HepG2 (cell line): Measurements from ENCODE around the gene DEFB112. TPM values are rescaled to one million over a fixed set of nuclear protein-coding genes. Genes with fewer than 3 reads are reported as not detected.
A peak's percentile ranks its signal among the peaks of the same experiment; 100 is the strongest.

Experiments
- CHD4 ChIP-seq: fragments of 200-600 bp; sonication (generic); IDR thresholded peaks from 2 replicates; pipeline ENCODE4 v1.7.0; 2017; ENCODE audit warnings: mild to moderate bottlenecking, low read length, borderline replicate concordance
- FOXA1 ChIP-seq, 2 experiments: fragments of 450-650 bp in 1 of 2; sonication (generic) in 1 of 2; formaldehyde crosslinking in 1 of 2; IDR thresholded peaks; 2 replicates each; pipeline versions ENCODE4 v1.4.0 to v1.6.1; 2016 to 2020; ENCODE audit warnings: missing genetic modification reagents in 1 of 2
- FOXP1 ChIP-seq, 2 experiments: fragments of 450-650 bp in 1 of 2; IDR thresholded peaks; 2 replicates each; pipeline ENCODE4 v1.6.1; 2017 to 2018; ENCODE audit warnings: antibody characterized with exemption in 1 of 2
- HOXA5 ChIP-seq: sonication (generic); formaldehyde crosslinking; IDR thresholded peaks from 2 replicates; pipeline ENCODE4 v1.4.0; 2020; ENCODE audit warnings: missing genetic modification reagents
- IKZF1 ChIP-seq: fragments of 450-650 bp; IDR thresholded peaks from 2 replicates; pipeline ENCODE4 v1.7.1; 2016
- ONECUT2 ChIP-seq: sonication (generic); formaldehyde crosslinking; IDR thresholded peaks from 2 replicates; pipeline ENCODE4 v1.4.0; 2020; ENCODE audit warnings: missing genetic modification reagents
- PHF5A ChIP-seq: IDR thresholded peaks from one replicate; pipeline ENCODE4 v1.6.1; 2018; ENCODE audit warnings: low read depth, missing genetic modification reagents; ENCODE audit not compliant: unreplicated experiment
- REPIN1 ChIP-seq: sonication (generic); formaldehyde crosslinking; IDR thresholded peaks from 2 replicates; pipeline ENCODE4 v1.8.0; 2022; ENCODE audit warnings: missing genetic modification reagents, low read depth, mild to moderate bottlenecking, borderline replicate concordance
- SAP130 ChIP-seq: IDR thresholded peaks from 2 replicates; pipeline ENCODE4 v1.6.1; 2016; ENCODE audit warnings: low read depth
- XBP1 ChIP-seq: sonication (generic); formaldehyde crosslinking; IDR thresholded peaks from 2 replicates; pipeline ENCODE4 v1.5.0; 2020; ENCODE audit warnings: missing genetic modification reagents
- ZNF234 ChIP-seq: sonication (generic); formaldehyde crosslinking; conservative IDR thresholded peaks from 2 replicates; pipeline ENCODE4 v1.5.1; 2020; ENCODE audit warnings: mild to moderate bottlenecking, missing genetic modification reagents
- ZNF382 ChIP-seq: sonication (generic); formaldehyde crosslinking; IDR thresholded peaks from 2 replicates; pipeline ENCODE4 v1.5.0; 2020; ENCODE audit warnings: missing genetic modification reagents, mild to moderate bottlenecking, borderline replicate concordance
- ZNF501 ChIP-seq: sonication (generic); formaldehyde crosslinking; IDR thresholded peaks from 2 replicates; pipeline ENCODE4 v1.5.1; 2020; ENCODE audit warnings: mild to moderate bottlenecking, moderate library complexity, missing genetic modification reagents
- ZNF672 ChIP-seq: sonication (generic); formaldehyde crosslinking; IDR thresholded peaks from 2 replicates; pipeline ENCODE4 v1.8.1; 2022; ENCODE audit warnings: missing genetic modification reagents
- ZNF768 ChIP-seq: sonication (generic); formaldehyde crosslinking; IDR thresholded peaks from 2 replicates; pipeline ENCODE4 v1.4.0; 2020; ENCODE audit warnings: missing genetic modification reagents
- polyA plus RNA-seq, 8 experiments: library from polyadenylated mRNA; depleted of rRNA in 3 of 8; stranded (reverse) in 7 of 8; unstranded in 1 of 8; fragments of >200 nt; fragmentation: Illumina TruSeq in 4 of 8; extraction: Trizol in 4 of 8; gene quantifications; 2 replicates each; pipeline versions ENCODE4 v1.2.1 to v1.2.3, GENCODE V29; 2011 to 2016; ENCODE audit warnings: low read depth in 4 of 8, missing spikeins in 1 of 8, mixed read lengths in 1 of 8; ENCODE audit not compliant: insufficient read depth in 1 of 8
- total RNA-seq, 5 experiments: library from RNA; depleted of rRNA; stranded (reverse); fragments of >200 nt; fragmentation: Illumina TruSeq; extraction: Trizol; gene quantifications; 2 replicates each; pipeline ENCODE4 v1.2.3, GENCODE V29; 2016; ENCODE audit warnings: low read depth in 1 of 5
- TF ChIP-seq, protein P1 (sequence below): fragments of 450-650 bp; IDR thresholded peaks from 2 replicates; pipeline ENCODE4 v1.6.1; 2017; ENCODE audit warnings: mild to moderate bottlenecking
- TF ChIP-seq, protein P2 (sequence below), 2 experiments: IDR thresholded peaks; 2 replicates each; pipeline ENCODE4 v1.6.1; 2011 to 2012; ENCODE audit warnings: low read length in 2 of 2, borderline replicate concordance in 1 of 2, low read depth in 1 of 2, mild to moderate bottlenecking in 1 of 2, moderate library complexity in 1 of 2
- TF ChIP-seq, protein P3 (sequence below): sonication (generic); formaldehyde crosslinking; conservative IDR thresholded peaks from 2 replicates; pipeline ENCODE4 v1.4.0; 2020; ENCODE audit warnings: missing genetic modification reagents

DEFB112 gene
- total and polyA plus RNA-seq, 2 of the 13 experiments (the other 11 are each of a cell fraction or from before 2014, with no cell fraction given): not detected

DNA sequence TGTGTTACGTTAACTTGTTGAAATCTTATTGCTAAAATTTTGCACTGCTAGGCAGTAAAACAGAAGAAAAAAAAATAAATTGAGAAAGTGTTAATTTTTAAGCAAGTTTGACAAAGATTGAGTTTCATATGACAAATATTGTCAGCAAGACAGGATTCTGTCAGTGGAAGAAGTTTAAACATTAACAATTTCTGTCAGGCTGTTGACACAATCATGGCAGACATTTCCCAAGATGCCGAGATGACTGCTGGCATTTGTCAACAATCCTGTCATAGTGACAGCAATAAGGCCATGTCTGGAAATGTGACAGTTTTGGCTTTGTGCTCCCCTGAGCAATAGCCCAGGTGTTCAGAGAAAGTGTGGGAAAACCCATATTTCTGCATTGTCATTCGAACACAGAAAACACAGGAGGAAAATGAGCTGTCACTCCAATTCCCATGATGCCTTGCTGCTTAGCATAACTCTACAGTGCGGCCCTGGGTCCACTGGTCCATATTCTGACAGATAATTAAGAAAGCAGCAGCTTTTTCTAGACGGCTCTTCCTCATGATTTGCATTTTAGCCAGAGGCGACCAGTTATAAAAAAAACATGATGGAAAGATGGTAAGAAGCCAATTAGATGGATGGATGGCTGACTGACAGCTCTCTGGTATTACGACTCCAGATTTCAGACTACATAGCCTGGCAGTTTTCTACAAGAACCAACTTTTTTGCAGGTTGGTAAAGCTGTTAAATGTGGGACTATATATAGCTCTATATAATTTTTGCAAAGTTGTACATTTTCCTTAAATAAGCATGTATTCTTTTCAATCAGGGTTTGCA lies 43.6 kb upstream of the DEFB112 start (continued):
- TF ChIP-seq, protein P1, sequence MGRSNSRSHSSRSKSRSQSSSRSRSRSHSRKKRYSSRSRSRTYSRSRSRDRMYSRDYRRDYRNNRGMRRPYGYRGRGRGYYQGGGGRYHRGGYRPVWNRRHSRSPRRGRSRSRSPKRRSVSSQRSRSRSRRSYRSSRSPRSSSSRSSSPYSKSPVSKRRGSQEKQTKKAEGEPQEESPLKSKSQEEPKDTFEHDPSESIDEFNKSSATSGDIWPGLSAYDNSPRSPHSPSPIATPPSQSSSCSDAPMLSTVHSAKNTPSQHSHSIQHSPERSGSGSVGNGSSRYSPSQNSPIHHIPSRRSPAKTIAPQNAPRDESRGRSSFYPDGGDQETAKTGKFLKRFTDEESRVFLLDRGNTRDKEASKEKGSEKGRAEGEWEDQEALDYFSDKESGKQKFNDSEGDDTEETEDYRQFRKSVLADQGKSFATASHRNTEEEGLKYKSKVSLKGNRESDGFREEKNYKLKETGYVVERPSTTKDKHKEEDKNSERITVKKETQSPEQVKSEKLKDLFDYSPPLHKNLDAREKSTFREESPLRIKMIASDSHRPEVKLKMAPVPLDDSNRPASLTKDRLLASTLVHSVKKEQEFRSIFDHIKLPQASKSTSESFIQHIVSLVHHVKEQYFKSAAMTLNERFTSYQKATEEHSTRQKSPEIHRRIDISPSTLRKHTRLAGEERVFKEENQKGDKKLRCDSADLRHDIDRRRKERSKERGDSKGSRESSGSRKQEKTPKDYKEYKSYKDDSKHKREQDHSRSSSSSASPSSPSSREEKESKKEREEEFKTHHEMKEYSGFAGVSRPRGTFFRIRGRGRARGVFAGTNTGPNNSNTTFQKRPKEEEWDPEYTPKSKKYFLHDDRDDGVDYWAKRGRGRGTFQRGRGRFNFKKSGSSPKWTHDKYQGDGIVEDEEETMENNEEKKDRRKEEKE: no peak
- TF ChIP-seq ZNF501 (no peak; the same call in 1 of the 2 replicates), IKZF1 (no peak), ZNF234 (CRISPR knock-in tag) (no peak), CHD4 (peak; percentile 94), XBP1 (CRISPR knock-in tag) (no peak), FOXA1 (IDR thresholded peaks at IDR 0.05) (peak; percentile 85), FOXA1 (CRISPR knock-in tag; IDR thresholded peaks at IDR 0.05) (peak; percentile 98), SAP130 (CRISPR knock-in tag) (peak; percentile 97), HOXA5 (CRISPR knock-in tag) (0 out of 2 replicates have a peak, but pooled peaks have one; percentile 49), PHF5A (peak; percentile 56), REPIN1 (CRISPR knock-in tag) (peak; percentile 74; the same call in 1 of the 2 replicates), ZNF768 (CRISPR knock-in tag) (no peak), ZNF382 (CRISPR knock-in tag) (no peak), ONECUT2 (CRISPR knock-in tag) (no peak), FOXP1 (IDR thresholded peaks at IDR 0.05) (peak; percentile 92), FOXP1 (CRISPR knock-in tag; IDR thresholded peaks at IDR 0.05) (peak; percentile 95), ZNF672 (CRISPR knock-in tag) (no peak)
- TF ChIP-seq, protein P2, sequence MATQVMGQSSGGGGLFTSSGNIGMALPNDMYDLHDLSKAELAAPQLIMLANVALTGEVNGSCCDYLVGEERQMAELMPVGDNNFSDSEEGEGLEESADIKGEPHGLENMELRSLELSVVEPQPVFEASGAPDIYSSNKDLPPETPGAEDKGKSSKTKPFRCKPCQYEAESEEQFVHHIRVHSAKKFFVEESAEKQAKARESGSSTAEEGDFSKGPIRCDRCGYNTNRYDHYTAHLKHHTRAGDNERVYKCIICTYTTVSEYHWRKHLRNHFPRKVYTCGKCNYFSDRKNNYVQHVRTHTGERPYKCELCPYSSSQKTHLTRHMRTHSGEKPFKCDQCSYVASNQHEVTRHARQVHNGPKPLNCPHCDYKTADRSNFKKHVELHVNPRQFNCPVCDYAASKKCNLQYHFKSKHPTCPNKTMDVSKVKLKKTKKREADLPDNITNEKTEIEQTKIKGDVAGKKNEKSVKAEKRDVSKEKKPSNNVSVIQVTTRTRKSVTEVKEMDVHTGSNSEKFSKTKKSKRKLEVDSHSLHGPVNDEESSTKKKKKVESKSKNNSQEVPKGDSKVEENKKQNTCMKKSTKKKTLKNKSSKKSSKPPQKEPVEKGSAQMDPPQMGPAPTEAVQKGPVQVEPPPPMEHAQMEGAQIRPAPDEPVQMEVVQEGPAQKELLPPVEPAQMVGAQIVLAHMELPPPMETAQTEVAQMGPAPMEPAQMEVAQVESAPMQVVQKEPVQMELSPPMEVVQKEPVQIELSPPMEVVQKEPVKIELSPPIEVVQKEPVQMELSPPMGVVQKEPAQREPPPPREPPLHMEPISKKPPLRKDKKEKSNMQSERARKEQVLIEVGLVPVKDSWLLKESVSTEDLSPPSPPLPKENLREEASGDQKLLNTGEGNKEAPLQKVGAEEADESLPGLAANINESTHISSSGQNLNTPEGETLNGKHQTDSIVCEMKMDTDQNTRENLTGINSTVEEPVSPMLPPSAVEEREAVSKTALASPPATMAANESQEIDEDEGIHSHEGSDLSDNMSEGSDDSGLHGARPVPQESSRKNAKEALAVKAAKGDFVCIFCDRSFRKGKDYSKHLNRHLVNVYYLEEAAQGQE (IDR thresholded peaks at IDR 0.05; ENCODE audit: borderline replicate concordance in 1 of 2, low read depth in 1 of 2, low read length in 2 of 2): peak in 1 of 2 experiments; percentile 40; a peak in 1 of 4 replicates
- TF ChIP-seq, protein P3, sequence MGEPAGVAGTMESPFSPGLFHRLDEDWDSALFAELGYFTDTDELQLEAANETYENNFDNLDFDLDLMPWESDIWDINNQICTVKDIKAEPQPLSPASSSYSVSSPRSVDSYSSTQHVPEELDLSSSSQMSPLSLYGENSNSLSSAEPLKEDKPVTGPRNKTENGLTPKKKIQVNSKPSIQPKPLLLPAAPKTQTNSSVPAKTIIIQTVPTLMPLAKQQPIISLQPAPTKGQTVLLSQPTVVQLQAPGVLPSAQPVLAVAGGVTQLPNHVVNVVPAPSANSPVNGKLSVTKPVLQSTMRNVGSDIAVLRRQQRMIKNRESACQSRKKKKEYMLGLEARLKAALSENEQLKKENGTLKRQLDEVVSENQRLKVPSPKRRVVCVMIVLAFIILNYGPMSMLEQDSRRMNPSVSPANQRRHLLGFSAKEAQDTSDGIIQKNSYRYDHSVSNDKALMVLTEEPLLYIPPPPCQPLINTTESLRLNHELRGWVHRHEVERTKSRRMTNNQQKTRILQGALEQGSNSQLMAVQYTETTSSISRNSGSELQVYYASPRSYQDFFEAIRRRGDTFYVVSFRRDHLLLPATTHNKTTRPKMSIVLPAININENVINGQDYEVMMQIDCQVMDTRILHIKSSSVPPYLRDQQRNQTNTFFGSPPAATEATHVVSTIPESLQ (CRISPR knock-in tag): no peak
